NCI-H128 (cell line): ENCODE data around the gene TECTA.
"Not testable (repeated sequence)": the region's sequence is repeated elsewhere in the genome, so short reads cannot be mapped to it uniquely, and the experiment has no call there.

Source experiments
- DNase-seq: peaks from one replicate; lab custom pipeline; 2025; ENCODE audit not compliant: unreplicated experiment; lab: John Stamatoyannopoulos, UW

Gene TECTA

GRCh38 chr11:121089566-121089965 lies 11.5 kb upstream of the TECTA start:
- DNase-seq: no peak

- no peak for DNase-seq
Measured at GRCh38 chr11:121090145-121090721, 10.8 kb upstream of the TECTA start.

GRCh38 chr11:121091492-121092152 lies 9.4 kb upstream of the TECTA start:
- no peak for DNase-seq

GRCh38 chr11:121095561-121095960 lies 5.5 kb upstream of the TECTA start:
- no peak for DNase-seq

- no peak for DNase-seq
Measured at GRCh38 chr11:121099364-121099763, 1.7 kb upstream of the TECTA start.

- no peak for DNase-seq
Measured at GRCh38 chr11:121099885-121100284, 1.2 kb upstream of the TECTA start.

GRCh38 chr11:121104312-121104762 lies 3.3 kb downstream of the TECTA start:
- no peak for DNase-seq

GRCh38 chr11:121105063-121105480 lies 4.0 kb downstream of the TECTA start:
- DNase-seq: no peak

- DNase-seq: no peak
Measured at GRCh38 chr11:121105481-121106195, 4.6 kb downstream of the TECTA start.

GRCh38 chr11:121106812-121107211 lies 5.8 kb downstream of the TECTA start:
- no peak for DNase-seq

- no peak for DNase-seq
Measured at GRCh38 chr11:121108413-121108812, 7.4 kb downstream of the TECTA start.

GRCh38 chr11:121109471-121109870 lies 8.4 kb downstream of the TECTA start:
- no peak for DNase-seq

- no peak for DNase-seq
Measured at GRCh38 chr11:121109916-121110586, 9.0 kb downstream of the TECTA start.

GRCh38 chr11:121110871-121111724 lies 10.1 kb downstream of the TECTA start:
- no peak for DNase-seq

GRCh38 chr11:121112498-121113455 lies 11.7 kb downstream of the TECTA start:
- peak; percentile 22 for DNase-seq

- no peak for DNase-seq
Measured at GRCh38 chr11:121113611-121114010, 12.6 kb downstream of the TECTA start.

- DNase-seq: not testable (repeated sequence)
Measured at GRCh38 chr11:121115024-121115423, 14.0 kb downstream of the TECTA start.

GRCh38 chr11:121117788-121118187 lies 16.7 kb downstream of the TECTA start:
- no peak for DNase-seq

- no peak for DNase-seq
Measured at GRCh38 chr11:121119440-121119839, 18.4 kb downstream of the TECTA start.

GRCh38 chr11:121122328-121122727 lies 21.3 kb downstream of the TECTA start:
- no peak for DNase-seq
